Sigmoid colon (tissue), 7 donors: ENCODE results near the gene CHORDC1. TPM values are rescaled to one million over a fixed set of nuclear protein-coding genes. Genes with fewer than 3 reads are reported as not detected.

Experiments
- DNase-seq: peaks from one replicate; pipeline ENCODE4 v3.0.0-alpha.2; 2019
- H3K27ac ChIP-seq, 4 donors: fragments of 200-600 bp; sonication (generic); one replicate each; pipeline ENCODE4 v1.5.1; 2016 to 2019; ENCODE audit warnings: mild to moderate bottlenecking in 1 of 4
- H3K27me3 ChIP-seq, 3 donors: fragments of 200-600 bp; sonication (generic); one replicate each; pipeline ENCODE4 v1.5.1; 2019; ENCODE audit warnings: mild to moderate bottlenecking in 1 of 3
- H3K36me3 ChIP-seq, 4 donors: fragments of 200-600 bp; sonication (generic); one replicate each; pipeline ENCODE4 v1.5.1; 2016 to 2019
- H3K4me1 ChIP-seq, 4 donors: fragments of 200-600 bp; sonication (generic); one replicate each; pipeline ENCODE4 v1.5.1; 2017 to 2019
- H3K4me3 ChIP-seq, 4 donors: fragments of 200-600 bp; sonication (generic); one replicate each; pipeline ENCODE4 v1.5.1; 2017 to 2019; ENCODE audit warnings: mild to moderate bottlenecking in 2 of 4, moderate library complexity in 1 of 4
- H3K9me3 ChIP-seq, 4 donors: fragments of 200-600 bp in 3 of 4; sonication (generic) in 3 of 4; one replicate each; pipeline versions ENCODE4 v1.5.1 to v1.6.1; 2013 to 2019
- CTCF ChIP-seq, 4 experiments: fragments of 450-650 bp in 3 of 4; fragments of 200-600 bp in 1 of 4; IDR thresholded peaks; one replicate each; pipeline ENCODE4 v1.5.1; 2016 to 2019; ENCODE audit warnings: antibody characterized with exemption in 4 of 4, mild to moderate bottlenecking in 3 of 4, moderate library complexity in 2 of 4
- EP300 ChIP-seq, 4 donors: sonication (generic); formaldehyde crosslinking; IDR thresholded peaks; one replicate each; pipeline ENCODE4 v1.6.1; 2017; ENCODE audit warnings: antibody characterized with exemption in 4 of 4
- POLR2A ChIP-seq, 2 donors: fragments of 450-650 bp; IDR thresholded peaks; one replicate each; pipeline ENCODE4 v1.6.1; 2016; ENCODE audit warnings: antibody characterized with exemption in 2 of 2, mild to moderate bottlenecking in 2 of 2, moderate library complexity in 2 of 2
- POLR2AphosphoS5 ChIP-seq, 4 donors: sonication (generic); formaldehyde crosslinking; IDR thresholded peaks; one replicate each; pipeline ENCODE4 v1.6.1; 2017; ENCODE audit warnings: antibody characterized with exemption in 4 of 4
- WGBS, 2 donors: extraction: QIAGEN DNeasy Blood & Tissue Kit; methylation state at CpG; one replicate each; pipeline ENCODE4 v1.1.7; 2013; 5-methylcytosine and 5-hydroxymethylcytosine counted together
- intact Hi-C: fragments of 100-400 bp; cut with DNase I; formaldehyde crosslinking; loops from one replicate; pipeline ENCODE4 v1.15.1; 2023
- polyA plus RNA-seq, 3 donors: library from polyadenylated mRNA; stranded (reverse); fragments of 200-250 nt; gene quantifications; one replicate each; pipeline ENCODE4 v1.2.3, GENCODE V29; 2013
- total RNA-seq, 4 donors: library from RNA; depleted of rRNA; stranded (reverse); fragments of >200 nt; gene quantifications; one replicate each; pipeline ENCODE4 v1.1.0, GENCODE V29; 2016
- donor health status: healthy with polysubstance abuse.
- donor health status: Bipolar disorder and iron deficiency.
- donor health status: healthy.

CHORDC1 gene
- total and polyA plus RNA-seq, 7 donors: 7.2 to 78.2 (median 50.4) TPM

- TF ChIP-seq POLR2AphosphoS5 (IDR thresholded peaks at IDR 0.05) (no peak), CTCF (IDR thresholded peaks at IDR 0.05) (no peak)
- Histone ChIP-seq H3K27me3 (no peaks in the 10 kb centered on the region), H3K36me3 (peaks cover 0 to 16% (median 0%) of the 10 kb centered on the region in 4 donors), H3K4me3 (no peak overlapping the region), H3K9me3 (no peaks in the 10 kb centered on the region), H3K27ac (no peak overlapping the region), H3K4me1 (no peaks in the 10 kb centered on the region)
- DNase-seq: no peak
- WGBS, 2 donors: 82 to 88% methylated on average over 4 of the region's 4 CpGs
- intact Hi-C loops: no loop called here
These were observed 29.8 kb downstream of the CHORDC1 start for GRCh38 chr11:90192869-90193582.

DNA sequence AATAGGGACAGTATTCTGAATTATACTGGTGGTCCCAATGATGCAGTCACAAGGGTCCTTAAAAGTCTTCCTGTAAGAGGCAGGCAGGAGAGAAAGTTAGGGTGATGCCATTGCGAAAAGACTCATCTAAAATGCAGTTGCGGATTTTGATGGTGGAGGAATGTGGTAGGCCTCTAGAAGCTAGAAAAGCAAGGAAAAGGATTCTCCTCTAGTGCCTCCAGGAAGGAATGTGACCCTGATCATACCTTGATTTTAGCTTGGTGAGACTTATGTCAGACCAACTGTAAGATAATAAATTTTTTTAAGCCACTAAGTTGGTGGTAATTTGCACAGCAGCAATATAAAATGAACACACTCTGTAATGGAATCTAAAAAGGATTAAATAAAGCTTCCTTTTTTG lies 33.8 kb downstream of the CHORDC1 start:
- intact Hi-C loops: no loop called here
- H3K4me1 ChIP-seq: no peaks in the 10 kb centered on the region
- no peaks in the 10 kb centered on the region for H3K9me3 ChIP-seq
- H3K27me3 ChIP-seq: no peaks in the 10 kb centered on the region
- 98 to 99% methylated on average over 2 of the region's 2 CpGs for WGBS, 2 donors
- DNase-seq: no peak
- no peak overlapping the region for H3K27ac ChIP-seq
- no peak overlapping the region for H3K4me3 ChIP-seq
- no peaks in the 10 kb centered on the region for H3K36me3 ChIP-seq
- TF ChIP-seq CTCF (IDR thresholded peaks at IDR 0.05) (no peak), EP300 (IDR thresholded peaks at IDR 0.05) (no peak), POLR2AphosphoS5 (IDR thresholded peaks at IDR 0.05) (no peak), POLR2A (IDR thresholded peaks at IDR 0.05) (no peak)

- 91 to 94% methylated on average over 3 of the region's 3 CpGs for WGBS, 2 donors
These were observed 35.0 kb downstream of the CHORDC1 start for GRCh38 chr11:90187839-90188238.

GRCh38 chr11:90179923-90180322 lies 42.9 kb downstream of the CHORDC1 start:
- TF ChIP-seq EP300 (IDR thresholded peaks at IDR 0.05) (no peak), POLR2A (IDR thresholded peaks at IDR 0.05) (no peak), POLR2AphosphoS5 (IDR thresholded peaks at IDR 0.05) (no peak), CTCF (IDR thresholded peaks at IDR 0.05) (no peak)
- H3K4me1 ChIP-seq: no peaks in the 10 kb centered on the region
- no peak overlapping the region for H3K27ac ChIP-seq
- H3K27me3 ChIP-seq: no peaks in the 10 kb centered on the region
- no peak overlapping the region for H3K4me3 ChIP-seq
- WGBS, 2 donors: 33 to 85% methylated on average over 2 of the region's 2 CpGs
- no peaks in the 10 kb centered on the region for H3K36me3 ChIP-seq
- no peak for DNase-seq
- intact Hi-C loops: no loop called here
- H3K9me3 ChIP-seq: no peaks in the 10 kb centered on the region

More at GRCh38 chr11:90187839-90188238, 35.0 kb downstream of the CHORDC1 start:
- Histone ChIP-seq H3K9me3 (no peaks in the 10 kb centered on the region), H3K27ac (no peak overlapping the region), H3K4me1 (no peaks in the 10 kb centered on the region), H3K4me3 (no peak overlapping the region), H3K36me3 (no peaks in the 10 kb centered on the region), H3K27me3 (no peaks in the 10 kb centered on the region)
- no peak for TF ChIP-seq POLR2A (IDR thresholded peaks at IDR 0.05)
- no peak for TF ChIP-seq EP300 (IDR thresholded peaks at IDR 0.05)
- no peak for TF ChIP-seq CTCF (IDR thresholded peaks at IDR 0.05)
- intact Hi-C loops: no loop called here
- no peak for DNase-seq

DNA sequence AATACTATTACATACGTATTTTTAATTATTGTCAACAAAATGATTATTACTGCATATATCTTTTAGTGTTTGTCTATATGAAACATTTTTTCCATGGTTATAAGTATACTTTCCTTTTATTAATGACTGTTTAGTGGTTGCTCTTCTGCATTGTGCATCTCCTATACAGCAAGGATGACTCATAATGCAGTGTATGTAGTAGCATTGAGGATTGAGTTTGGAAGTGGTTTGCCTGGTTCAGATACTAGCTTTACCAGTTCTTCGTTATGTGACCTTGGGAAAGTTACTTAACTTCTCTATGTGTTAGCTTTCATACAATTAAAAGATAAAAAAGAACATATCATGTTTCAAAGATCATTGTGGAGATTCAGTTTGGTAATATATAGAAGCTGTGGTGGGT lies 44.1 kb downstream of the CHORDC1 start:
- Histone ChIP-seq H3K9me3 (no peaks in the 10 kb centered on the region), H3K27me3 (no peaks in the 10 kb centered on the region), H3K4me3 (no peak overlapping the region), H3K36me3 (no peaks in the 10 kb centered on the region), H3K4me1 (no peaks in the 10 kb centered on the region), H3K27ac (no peak overlapping the region)
- TF ChIP-seq POLR2A (IDR thresholded peaks at IDR 0.05): no peak
- no peak for TF ChIP-seq POLR2AphosphoS5 (IDR thresholded peaks at IDR 0.05)
- TF ChIP-seq EP300 (IDR thresholded peaks at IDR 0.05): no peak
- no peak for TF ChIP-seq CTCF (IDR thresholded peaks at IDR 0.05)
- WGBS, 2 donors: 65 to 81% methylated on average over 2 of the region's 2 CpGs
- intact Hi-C loops: no loop called here
- no peak for DNase-seq
